HG03039 (cell line): ENCODE results near the gene CCDC85B.

Experiments
- ATAC-seq: cut with Tn5 transposase; IDR thresholded peaks from one replicate; pipeline ENCODE4 v1.9.1; 2021; ENCODE audit warnings: mild to moderate bottlenecking, moderate library complexity; ENCODE audit not compliant: unreplicated experiment

Gene CCDC85B

GRCh38 chr11:65857500-65857852, 33.0 kb upstream of the CCDC85B start:
- peak; percentile 1 for ATAC-seq

- peak; percentile 41 for ATAC-seq
These were observed 32.4 kb upstream of the CCDC85B start, which contains the start of gene CFL1 for GRCh38 chr11:65857853-65858680. CFL1 (minus strand) TSS chr11:65858180; CDS start chr11:65858099, 81 bp downstream.

- no peak for ATAC-seq
These were observed 31.8 kb upstream of the CCDC85B start for GRCh38 chr11:65858681-65859087.

- ATAC-seq = peak; percentile 40
These were observed 31.2 kb upstream of the CCDC85B start for GRCh38 chr11:65859095-65859811.

GRCh38 chr11:65859812-65860277, 30.6 kb upstream of the CCDC85B start:
- ATAC-seq = no peak

- peak; percentile 27 for ATAC-seq
These were observed 30.0 kb upstream of the CCDC85B start, which contains the start of gene MUS81 for GRCh38 chr11:65860278-65861164. MUS81 (plus strand) TSS chr11:65860433; CDS start chr11:65860754, 321 bp downstream.

- ATAC-seq = no peak
These were observed 29.3 kb upstream of the CCDC85B start for GRCh38 chr11:65861165-65861505.

GRCh38 chr11:65861533-65862183, 28.8 kb upstream of the CCDC85B start:
- ATAC-seq = no peak

- no peak for ATAC-seq
These were observed 28.2 kb upstream of the CCDC85B start for GRCh38 chr11:65862191-65862735.

GRCh38 chr11:65862941-65863888, 27.3 kb upstream of the CCDC85B start:
- ATAC-seq = no peak

- no peak for ATAC-seq
These were observed 26.4 kb upstream of the CCDC85B start for GRCh38 chr11:65863889-65864705.

GRCh38 chr11:65864706-65865471, 25.6 kb upstream of the CCDC85B start:
- no peak for ATAC-seq

GRCh38 chr11:65865550-65866172, 24.8 kb upstream of the CCDC85B start:
- ATAC-seq = no peak

GRCh38 chr11:65866509-65867283, 23.8 kb upstream of the CCDC85B start:
- ATAC-seq = no peak

GRCh38 chr11:65867284-65868071, 23.0 kb upstream of the CCDC85B start:
- no peak for ATAC-seq
